Measurements from ENCODE around the gene BUD31. TPM values are rescaled to one million over a fixed set of nuclear protein-coding genes. Genes with fewer than 3 reads are reported as not detected.

The BUD31 gene
- total RNA-seq, 1 experiment from 2014 or later = 120 TPM

DNA sequence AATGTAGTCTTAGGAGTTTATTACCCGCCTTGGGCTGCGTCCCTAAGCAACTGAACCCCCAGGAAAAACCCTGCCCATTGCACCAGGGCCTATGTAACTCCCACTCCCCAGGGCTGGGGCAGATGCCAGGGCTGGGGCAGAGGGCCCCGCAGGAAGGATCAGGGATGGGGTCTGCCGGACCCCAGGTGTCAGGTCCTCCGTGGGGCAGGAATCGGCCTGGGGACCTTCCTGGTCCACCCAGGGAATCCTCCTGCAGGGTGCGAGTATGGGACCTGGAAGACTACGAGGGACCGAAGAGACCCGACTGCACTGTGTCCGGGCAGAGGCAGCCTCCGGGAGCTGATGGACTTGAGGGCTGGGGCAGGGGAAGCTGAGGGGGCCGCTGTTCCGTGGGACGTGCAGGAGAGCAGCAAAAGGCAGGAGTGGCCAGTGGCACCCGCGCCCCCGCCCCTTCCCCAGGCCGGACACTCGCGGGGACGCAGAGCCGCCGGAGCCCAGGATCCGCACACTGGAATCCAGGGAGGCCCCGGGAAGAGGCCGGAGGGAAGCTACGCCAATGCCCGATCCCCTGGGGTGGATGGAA is 59.7 kb downstream of the BUD31 start:
- DNase-seq (ENCODE audit: low spot score) = no peak

Other genes starting within 250 kb of the BUD31 start
- gene KPNA7, start 200.9 kb upstream of the BUD31 start, total RNA-seq (2014; rRNA removed; shearing (Covaris generic)) = 0.13 and 0.69 TPM in 2 replicates
- gene MYH16, start 136.1 kb upstream of the BUD31 start, total RNA-seq (2014; rRNA removed; shearing (Covaris generic)) = 0.05 TPM in 1 of 2 replicates, not detected in the other
- 120 and 151 TPM in 2 replicates for gene ARPC1A, start 83.1 kb upstream of the BUD31 start, total RNA-seq (2014; rRNA removed; shearing (Covaris generic))
- 987 and 1,117 TPM in 2 replicates for gene ARPC1B, start 34.2 kb upstream of the BUD31 start, total RNA-seq (2014; rRNA removed; shearing (Covaris generic))
- gene PDAP1, start 372 bp upstream of the BUD31 start, total RNA-seq (2014; rRNA removed; shearing (Covaris generic)) = 51.2 and 57.8 TPM in 2 replicates
- gene PTCD1, start 29.8 kb downstream of the BUD31 start, total RNA-seq (2014; rRNA removed; shearing (Covaris generic)) = 18.2 and 22.3 TPM in 2 replicates
- 101 and 112 TPM in 2 replicates for gene CPSF4, start 30.0 kb downstream of the BUD31 start, total RNA-seq (2014; rRNA removed; shearing (Covaris generic))
- gene ATP5MF, start 57.2 kb downstream of the BUD31 start, total RNA-seq (2014; rRNA removed; shearing (Covaris generic)) = 918 and 1,014 TPM in 2 replicates
- gene ZNF789, start 63.9 kb downstream of the BUD31 start, total RNA-seq (2014; rRNA removed; shearing (Covaris generic)) = 18.6 and 20.4 TPM in 2 replicates
- gene ZNF394, start 91.3 kb downstream of the BUD31 start, total RNA-seq (2014; rRNA removed; shearing (Covaris generic)) = 21.0 and 28.5 TPM in 2 replicates
- gene ZKSCAN5, start 95.7 kb downstream of the BUD31 start, total RNA-seq (2014; rRNA removed; shearing (Covaris generic)) = 8.5 and 9.7 TPM in 2 replicates
- gene FAM200A, start 143.1 kb downstream of the BUD31 start, total RNA-seq (2014; rRNA removed; shearing (Covaris generic)) = 1.6 and 1.7 TPM in 2 replicates
- gene ZNF655, start 149.7 kb downstream of the BUD31 start, total RNA-seq (2014; rRNA removed; shearing (Covaris generic)) = 38.6 and 39.7 TPM in 2 replicates
- 0.05 TPM in 1 of 2 replicates, not detected in the other for gene TMEM225B, start 189.3 kb downstream of the BUD31 start, total RNA-seq (2014; rRNA removed; shearing (Covaris generic))
- 11.0 and 15.0 TPM in 2 replicates for gene ZSCAN25, start 208.0 kb downstream of the BUD31 start, total RNA-seq (2014; rRNA removed; shearing (Covaris generic))

Measured in HT-29 (cell line).